Smooth muscle cell (in vitro differentiated cells): ENCODE measurements around the gene RAP1A. TPM values are rescaled to one million over a fixed set of nuclear protein-coding genes. Genes with fewer than 3 reads are reported as not detected.

ENCODE experiments used
- DNase-seq: peaks from one replicate; lab custom pipeline; 2025; ENCODE audit not compliant: unreplicated experiment; lab: John Stamatoyannopoulos, UW
- H2AFZ ChIP-seq: fragments of 200-600 bp; sonication (generic); 2 replicates; pipeline ENCODE4 v1.6.0; 2016; ENCODE audit warnings: antibody characterized with exemption, low read depth, mild to moderate bottlenecking
- H3F3A ChIP-seq: fragments of 200-600 bp; sonication (generic); 2 replicates; pipeline ENCODE4 v1.6.0; 2017; ENCODE audit warnings: antibody characterized with exemption, low read depth
- H3K27ac ChIP-seq: fragments of 200-600 bp; sonication (generic); 2 replicates; pipeline ENCODE4 v1.5.1; 2016; ENCODE audit warnings: low read depth, mild to moderate bottlenecking
- H3K27me3 ChIP-seq: fragments of 200-600 bp; sonication (generic); 2 replicates; pipeline ENCODE4 v1.6.1; 2016; ENCODE audit warnings: low read depth, mild to moderate bottlenecking
- H3K36me3 ChIP-seq: fragments of 200-600 bp; sonication (generic); 2 replicates; pipeline ENCODE4 v1.5.1; 2016; ENCODE audit warnings: low read depth
- H3K4me1 ChIP-seq: fragments of 200-600 bp; sonication (generic); 2 replicates; pipeline ENCODE4 v1.5.1; 2016; ENCODE audit warnings: low read depth
- H3K4me2 ChIP-seq: fragments of 200-600 bp; sonication (generic); 2 replicates; pipeline ENCODE4 v1.6.0; 2016; ENCODE audit warnings: mild to moderate bottlenecking
- H3K4me3 ChIP-seq: fragments of 200-600 bp; sonication (generic); 2 replicates; pipeline ENCODE4 v1.5.1; 2016; ENCODE audit warnings: mild to moderate bottlenecking
- H3K79me2 ChIP-seq: fragments of 200-600 bp; sonication (generic); 2 replicates; pipeline ENCODE4 v1.6.0; 2016; ENCODE audit warnings: low read depth, mild to moderate bottlenecking
- H3K9ac ChIP-seq: fragments of 200-600 bp; sonication (generic); 2 replicates; pipeline ENCODE4 v1.6.0; 2016; ENCODE audit warnings: low read depth
- H3K9me3 ChIP-seq: fragments of 200-600 bp; sonication (generic); replicated peaks from 2 replicates; pipeline ENCODE4 v1.5.1; 2016; ENCODE audit warnings: low read depth
- H4K20me1 ChIP-seq: fragments of 200-600 bp; sonication (generic); 2 replicates; pipeline ENCODE4 v1.6.0; 2016; ENCODE audit warnings: low read depth
- WGBS: methylation state at CpG from one replicate; pipeline ENCODE4 v1.1.7; 2016; ENCODE audit warnings: low lambda C conversion rate; 5-methylcytosine and 5-hydroxymethylcytosine counted together
- polyA plus RNA-seq: library from polyadenylated mRNA; unstranded; fragments of >200 nt; fragmentation: Nextera tagmentation; extraction: Ambion mirVana; gene quantifications from 2 replicates; pipeline ENCODE4 v1.2.1, GENCODE V29; 2016
- total RNA-seq: library from RNA; depleted of rRNA; stranded (reverse); fragments of >200 nt; gene quantifications from 2 replicates; pipeline ENCODE4 v1.2.3, GENCODE V29; 2014
- TF ChIP-seq, protein P1 (sequence below): fragments of 200-600 bp; sonication (generic); IDR thresholded peaks from 2 replicates; pipeline ENCODE4 v1.5.1; 2017; ENCODE audit warnings: borderline replicate concordance, mild to moderate bottlenecking, antibody characterized with exemption; ENCODE audit not compliant: insufficient read depth, poor library complexity, severe bottlenecking

Gene RAP1A
- total and polyA plus RNA-seq, 2 experiments from 2014 or later: 36.8 to 64.9 TPM

DNA sequence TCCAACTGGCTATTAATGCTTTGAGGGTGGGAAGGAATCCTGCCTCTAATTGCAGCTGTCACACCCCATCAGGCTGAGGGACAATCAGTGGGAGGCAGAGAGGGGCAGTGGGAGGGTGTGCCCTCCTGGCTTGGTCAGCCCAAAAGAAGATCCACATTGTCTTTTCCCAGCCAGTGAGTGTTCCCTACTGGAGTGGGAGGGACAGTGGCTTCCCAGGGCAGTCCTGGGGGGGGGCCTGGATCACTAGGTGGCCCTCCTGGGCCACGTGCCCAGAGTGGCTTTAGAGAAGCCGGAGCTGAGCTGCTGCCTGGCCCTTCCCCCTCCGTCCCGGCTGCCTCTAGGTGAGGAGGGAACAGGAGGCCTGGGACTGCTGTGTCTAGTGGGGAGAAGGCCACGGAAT lies 105.6 kb downstream of the RAP1A start:
- no peaks in the 10 kb centered on the region for H3K36me3 ChIP-seq
- no peak for DNase-seq
- no peaks in the 10 kb centered on the region for H3K27me3 ChIP-seq
- no peak overlapping the region for H3K9ac ChIP-seq
- WGBS: 47% methylated on average over 5 of the region's 5 CpGs
- H3K79me2 ChIP-seq: no peaks in the 10 kb centered on the region
- no peaks in the 10 kb centered on the region for H4K20me1 ChIP-seq
- H3K4me3 ChIP-seq: no peak overlapping the region
- H3K27ac ChIP-seq: no peak overlapping the region
- no peaks in the 10 kb centered on the region for H3K9me3 ChIP-seq
- peaks cover 10% of the 10 kb centered on the region for H3K4me1 ChIP-seq
- no peak overlapping the region for H3K4me2 ChIP-seq
- no peaks in the 10 kb centered on the region for H3F3A ChIP-seq
- TF ChIP-seq, protein P1, sequence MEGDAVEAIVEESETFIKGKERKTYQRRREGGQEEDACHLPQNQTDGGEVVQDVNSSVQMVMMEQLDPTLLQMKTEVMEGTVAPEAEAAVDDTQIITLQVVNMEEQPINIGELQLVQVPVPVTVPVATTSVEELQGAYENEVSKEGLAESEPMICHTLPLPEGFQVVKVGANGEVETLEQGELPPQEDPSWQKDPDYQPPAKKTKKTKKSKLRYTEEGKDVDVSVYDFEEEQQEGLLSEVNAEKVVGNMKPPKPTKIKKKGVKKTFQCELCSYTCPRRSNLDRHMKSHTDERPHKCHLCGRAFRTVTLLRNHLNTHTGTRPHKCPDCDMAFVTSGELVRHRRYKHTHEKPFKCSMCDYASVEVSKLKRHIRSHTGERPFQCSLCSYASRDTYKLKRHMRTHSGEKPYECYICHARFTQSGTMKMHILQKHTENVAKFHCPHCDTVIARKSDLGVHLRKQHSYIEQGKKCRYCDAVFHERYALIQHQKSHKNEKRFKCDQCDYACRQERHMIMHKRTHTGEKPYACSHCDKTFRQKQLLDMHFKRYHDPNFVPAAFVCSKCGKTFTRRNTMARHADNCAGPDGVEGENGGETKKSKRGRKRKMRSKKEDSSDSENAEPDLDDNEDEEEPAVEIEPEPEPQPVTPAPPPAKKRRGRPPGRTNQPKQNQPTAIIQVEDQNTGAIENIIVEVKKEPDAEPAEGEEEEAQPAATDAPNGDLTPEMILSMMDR: no peak
- no peak overlapping the region for H2AFZ ChIP-seq

DNA sequence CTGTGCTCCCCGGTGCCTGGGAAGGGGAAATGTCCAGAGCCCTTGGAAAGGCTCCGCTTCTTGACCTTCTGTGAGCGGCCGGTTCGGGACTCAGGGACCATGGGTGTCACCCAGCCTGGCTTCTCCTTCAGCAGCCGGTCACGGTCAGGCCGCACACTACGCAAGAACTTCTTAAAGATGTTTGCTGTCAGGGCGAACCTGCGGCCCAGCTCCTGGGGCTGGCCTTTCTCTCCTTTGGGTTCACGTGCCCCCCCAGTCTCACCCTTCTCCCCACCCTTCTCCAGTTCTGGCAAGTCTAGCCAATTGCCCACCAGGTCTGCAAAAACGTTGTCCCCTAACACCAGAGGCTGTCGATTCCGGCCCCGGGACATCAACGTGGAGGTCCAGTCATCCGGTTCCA lies 107.5 kb downstream of the RAP1A start:
- no peaks in the 10 kb centered on the region for H3F3A ChIP-seq
- H3K27ac ChIP-seq: no peak overlapping the region
- H3K9ac ChIP-seq: no peak overlapping the region
- no peaks in the 10 kb centered on the region for H3K9me3 ChIP-seq
- no peak overlapping the region for H3K4me2 ChIP-seq
- no peak for DNase-seq
- H3K36me3 ChIP-seq: no peaks in the 10 kb centered on the region
- peaks cover 10% of the 10 kb centered on the region for H3K4me1 ChIP-seq
- TF ChIP-seq, protein P1: no peak
- 92% methylated on average over 18 of the region's 18 CpGs for WGBS
- H3K79me2 ChIP-seq: no peaks in the 10 kb centered on the region
- H3K4me3 ChIP-seq: no peak overlapping the region
- no peak overlapping the region for H2AFZ ChIP-seq
- H4K20me1 ChIP-seq: peaks cover 12% of the 10 kb centered on the region
- H3K27me3 ChIP-seq: no peaks in the 10 kb centered on the region

DNA sequence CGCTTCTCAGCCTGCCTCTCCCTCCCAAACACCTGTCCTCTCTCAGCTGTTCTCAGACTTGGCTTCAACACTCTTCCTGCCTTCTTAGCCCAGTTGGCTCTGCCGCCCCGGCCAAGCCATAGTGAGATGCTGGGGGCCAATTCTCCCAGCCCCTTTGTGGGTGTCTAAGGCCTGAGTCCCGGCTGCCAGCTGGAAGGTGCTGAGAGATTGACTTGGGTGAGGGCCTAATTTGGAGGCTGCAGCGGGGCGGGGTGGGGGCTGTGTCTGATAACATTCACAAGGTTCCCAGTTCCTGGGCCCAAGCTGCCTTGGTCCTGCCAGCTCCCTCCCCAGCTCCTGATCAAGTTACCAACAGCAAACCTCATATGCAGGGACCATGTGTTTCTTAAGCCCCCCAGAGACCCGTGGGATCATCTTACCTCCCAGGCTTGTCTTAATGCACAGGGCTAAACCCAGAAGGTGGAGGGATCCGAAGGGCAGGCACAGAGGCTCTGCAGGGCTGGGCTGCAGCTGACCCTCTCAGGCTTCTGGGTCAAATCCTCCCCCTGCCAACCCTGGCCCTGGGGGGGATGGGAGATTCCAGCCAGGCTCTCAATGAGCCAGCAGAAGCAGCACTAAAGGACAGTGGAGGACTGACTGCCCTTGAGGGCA lies 109.8 kb downstream of the RAP1A start:
- H3K79me2 ChIP-seq: no peaks in the 10 kb centered on the region
- H3K4me1 ChIP-seq: peaks cover 10% of the 10 kb centered on the region
- no peaks in the 10 kb centered on the region for H3K36me3 ChIP-seq
- no peak for DNase-seq
- no peak overlapping the region for H3K27ac ChIP-seq
- no peak overlapping the region for H3K9ac ChIP-seq
- TF ChIP-seq, protein P1: no peak
- H3K4me2 ChIP-seq: no peak overlapping the region
- no peaks in the 10 kb centered on the region for H3F3A ChIP-seq
- H3K9me3 ChIP-seq: no peaks in the 10 kb centered on the region
- H3K27me3 ChIP-seq: no peaks in the 10 kb centered on the region
- no peak overlapping the region for H2AFZ ChIP-seq
- peaks cover 20% of the 10 kb centered on the region for H4K20me1 ChIP-seq
- H3K4me3 ChIP-seq: no peak overlapping the region
- WGBS: 83% methylated on average over 8 of the region's 8 CpGs
